ENCODE measurements around the gene N4BP2L1.

The N4BP2L1 gene

DNA sequence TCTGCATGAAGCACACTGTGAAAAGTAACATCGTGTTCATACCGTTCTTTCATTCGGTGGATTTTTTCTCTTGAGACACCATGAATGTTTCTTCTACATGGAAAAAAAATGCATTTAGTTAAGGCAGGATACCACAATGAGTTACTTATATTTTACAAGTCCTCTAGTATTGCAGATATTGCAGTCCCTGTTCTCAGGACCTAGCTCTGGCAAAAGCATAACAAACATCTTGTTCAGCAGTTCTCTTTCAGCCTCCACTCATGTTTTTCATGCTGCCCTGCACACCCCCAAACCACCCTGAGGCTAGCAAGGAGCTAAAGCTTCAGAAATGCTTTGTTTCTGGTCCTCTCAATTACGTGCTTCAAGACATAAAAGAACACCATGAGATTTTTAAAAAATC, 24.8 kb downstream of the N4BP2L1 start:
- Histone ChIP-seq H3K27ac (ENCODE audit: low read depth, low read length) (no peak overlapping the region), H3K4me1 (ENCODE audit: control insufficient read depth, low read depth, low read length) (no peaks in the 10 kb centered on the region), H3K23ac (ENCODE audit: low read length) (no peak overlapping the region), H3K4ac (ENCODE audit: low read depth, low read length) (no peak overlapping the region), H3K27me3 (ENCODE audit: insufficient read depth, low read length, poor library complexity) (no peaks in the 10 kb centered on the region), H2AK5ac (ENCODE audit: low read length) (no peak overlapping the region), H4K8ac (ENCODE audit: low read depth, low read length) (no peak overlapping the region), H3K36me3 (ENCODE audit: control insufficient read depth, insufficient read depth, low read length) (no peaks in the 10 kb centered on the region), H3K9ac (ENCODE audit: low read length) (no peak overlapping the region), H2BK120ac (ENCODE audit: low read depth, low read length) (no peak overlapping the region), H3K79me2 (ENCODE audit: control insufficient read depth, insufficient read depth, low read length) (no peaks in the 10 kb centered on the region), H2BK5ac (ENCODE audit: low read length) (no peak overlapping the region), H3K18ac (ENCODE audit: low read length) (no peak overlapping the region), H3K4me2 (ENCODE audit: low read length) (no peak overlapping the region), H3K56ac (ENCODE audit: low read length) (no peak overlapping the region), H2BK15ac (replicated peaks; ENCODE audit: low read depth) (no peak overlapping the region), H4K5ac (ENCODE audit: low read length) (no peak overlapping the region), H3K79me1 (ENCODE audit: low read length) (no peaks in the 10 kb centered on the region), H3K4me3 (ENCODE audit: low read length) (no peak overlapping the region)
- no peak for DNase-seq
- WGBS (ENCODE audit: extremely low coverage, insufficient coverage, low lambda C conversion rate), result no CpG with 5 or more reads among the region's 4 CpGs

DNA sequence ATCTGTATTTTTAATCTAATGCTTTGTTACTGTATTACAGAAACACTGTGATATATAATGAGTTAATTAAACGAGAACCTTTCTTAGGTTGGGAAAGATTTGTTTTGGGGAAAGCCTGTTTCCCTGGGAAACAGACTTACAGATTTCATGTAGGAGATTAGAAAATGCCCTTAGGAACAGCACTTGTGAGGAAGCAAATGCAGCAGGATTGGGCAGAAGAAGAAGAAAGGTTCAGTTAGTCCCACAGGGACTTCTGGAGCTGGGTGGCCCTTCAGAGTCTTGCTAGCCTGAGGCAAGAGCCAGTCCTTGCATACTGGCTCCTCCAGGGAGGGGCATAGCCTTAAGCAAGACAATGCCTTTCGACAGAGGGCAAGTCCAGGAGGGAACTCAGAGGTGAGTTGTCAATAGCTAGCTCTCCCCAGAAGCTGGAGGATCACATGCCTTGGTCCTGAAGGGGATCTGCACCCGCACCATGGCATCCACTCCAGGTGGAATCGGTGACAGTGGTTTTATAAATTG, 36.8 kb downstream of the N4BP2L1 start:
- Histone ChIP-seq H3K79me2 (ENCODE audit: control insufficient read depth, insufficient read depth, low read length) (no peaks in the 10 kb centered on the region), H3K27ac (ENCODE audit: low read depth, low read length) (no peak overlapping the region), H2AK5ac (ENCODE audit: low read length) (no peak overlapping the region), H3K9ac (ENCODE audit: low read length) (no peak overlapping the region), H3K18ac (ENCODE audit: low read length) (no peak overlapping the region), H3K4me2 (ENCODE audit: low read length) (no peak overlapping the region), H4K5ac (ENCODE audit: low read length) (no peak overlapping the region), H3K23ac (ENCODE audit: low read length) (no peak overlapping the region), H2BK15ac (replicated peaks; ENCODE audit: low read depth) (no peak overlapping the region), H3K4ac (ENCODE audit: low read depth, low read length) (no peak overlapping the region), H3K27me3 (ENCODE audit: insufficient read depth, low read length, poor library complexity) (no peaks in the 10 kb centered on the region), H3K4me1 (ENCODE audit: control insufficient read depth, low read depth, low read length) (no peaks in the 10 kb centered on the region), H2BK120ac (ENCODE audit: low read depth, low read length) (no peak overlapping the region), H4K8ac (ENCODE audit: low read depth, low read length) (no peak overlapping the region), H3K4me3 (ENCODE audit: low read length) (no peak overlapping the region), H3K56ac (ENCODE audit: low read length) (no peak overlapping the region), H3K79me1 (ENCODE audit: low read length) (no peaks in the 10 kb centered on the region), H2BK5ac (ENCODE audit: low read length) (no peak overlapping the region), H3K36me3 (ENCODE audit: control insufficient read depth, insufficient read depth, low read length) (no peaks in the 10 kb centered on the region)
- DNase-seq, result peak; percentile 88
- no CpG with 5 or more reads among the region's 4 CpGs for WGBS (ENCODE audit: extremely low coverage, insufficient coverage, low lambda C conversion rate)

DNA sequence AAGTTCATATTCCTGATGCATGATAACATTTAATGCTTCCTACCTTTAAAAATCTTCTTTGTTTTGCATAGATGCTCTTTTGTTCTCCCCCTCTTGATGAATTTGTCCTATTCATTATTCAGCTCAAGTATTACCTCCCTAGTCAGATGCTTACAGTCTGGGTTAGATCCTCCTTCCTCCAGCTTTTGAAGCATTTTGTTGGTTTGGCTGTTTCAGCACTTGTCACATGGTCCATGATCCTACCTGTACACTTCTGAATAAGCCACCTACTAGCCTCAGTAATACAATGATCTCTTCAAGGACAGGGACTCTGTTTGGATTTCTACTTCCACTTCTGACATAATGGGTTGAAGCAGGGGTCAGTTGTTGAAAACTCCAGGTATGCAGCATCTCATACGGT, 37.4 kb downstream of the N4BP2L1 start:
- no peak overlapping the region for H3K4me3 ChIP-seq (ENCODE audit: low read length)
- no peaks in the 10 kb centered on the region for H3K79me2 ChIP-seq (ENCODE audit: control insufficient read depth, insufficient read depth, low read length)
- no peak overlapping the region for H2AK5ac ChIP-seq (ENCODE audit: low read length)
- no peak overlapping the region for H3K4me2 ChIP-seq (ENCODE audit: low read length)
- no CpG with 5 or more reads among the region's 1 CpG for WGBS (ENCODE audit: extremely low coverage, insufficient coverage, low lambda C conversion rate)
- DNase-seq, result no peak
- H3K56ac ChIP-seq (ENCODE audit: low read length), result no peak overlapping the region
- H3K23ac ChIP-seq (ENCODE audit: low read length), result no peak overlapping the region
- H3K4ac ChIP-seq (ENCODE audit: low read depth, low read length), result no peak overlapping the region
- H3K9ac ChIP-seq (ENCODE audit: low read length), result no peak overlapping the region
- H2BK120ac ChIP-seq (ENCODE audit: low read depth, low read length), result no peak overlapping the region
- H2BK5ac ChIP-seq (ENCODE audit: low read length), result no peak overlapping the region
- H3K36me3 ChIP-seq (ENCODE audit: control insufficient read depth, insufficient read depth, low read length), result no peaks in the 10 kb centered on the region
- H3K79me1 ChIP-seq (ENCODE audit: low read length), result no peaks in the 10 kb centered on the region
- no peaks in the 10 kb centered on the region for H3K27me3 ChIP-seq (ENCODE audit: insufficient read depth, low read length, poor library complexity)
- no peak overlapping the region for H3K27ac ChIP-seq (ENCODE audit: low read depth, low read length)
- H2BK15ac ChIP-seq (replicated peaks; ENCODE audit: low read depth), result no peak overlapping the region
- H3K18ac ChIP-seq (ENCODE audit: low read length), result no peak overlapping the region
- no peaks in the 10 kb centered on the region for H3K4me1 ChIP-seq (ENCODE audit: control insufficient read depth, low read depth, low read length)
- H4K8ac ChIP-seq (ENCODE audit: low read depth, low read length), result no peak overlapping the region
- no peak overlapping the region for H4K5ac ChIP-seq (ENCODE audit: low read length)

DNA sequence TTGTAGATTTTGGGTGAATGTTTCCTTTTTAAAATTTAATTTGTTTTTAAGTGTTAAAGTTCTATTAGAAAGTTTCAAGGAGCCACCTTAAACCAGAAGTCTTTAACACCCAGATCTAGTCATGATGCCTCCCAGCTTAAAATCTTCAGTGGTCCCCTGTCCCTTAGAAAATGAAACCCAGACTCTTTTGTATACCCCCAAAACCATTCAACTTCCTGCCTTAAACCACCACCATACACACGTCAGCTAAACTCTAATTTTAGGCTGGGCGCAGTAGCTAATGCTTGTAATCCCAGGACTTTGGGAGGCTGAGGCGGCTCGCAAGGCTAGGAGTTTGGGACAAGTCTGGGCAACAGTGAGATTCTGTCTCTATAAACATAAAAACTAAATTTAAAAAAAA, 37.9 kb downstream of the N4BP2L1 start:
- no peaks in the 10 kb centered on the region for H3K4me1 ChIP-seq (ENCODE audit: control insufficient read depth, low read depth, low read length)
- no peak overlapping the region for H2BK5ac ChIP-seq (ENCODE audit: low read length)
- H3K27ac ChIP-seq (ENCODE audit: low read depth, low read length), result no peak overlapping the region
- no peak overlapping the region for H2AK5ac ChIP-seq (ENCODE audit: low read length)
- no peak overlapping the region for H3K56ac ChIP-seq (ENCODE audit: low read length)
- H2BK120ac ChIP-seq (ENCODE audit: low read depth, low read length), result no peak overlapping the region
- H3K79me1 ChIP-seq (ENCODE audit: low read length), result no peaks in the 10 kb centered on the region
- H3K18ac ChIP-seq (ENCODE audit: low read length), result no peak overlapping the region
- H3K4ac ChIP-seq (ENCODE audit: low read depth, low read length), result no peak overlapping the region
- H3K79me2 ChIP-seq (ENCODE audit: control insufficient read depth, insufficient read depth, low read length), result no peaks in the 10 kb centered on the region
- no peak overlapping the region for H4K5ac ChIP-seq (ENCODE audit: low read length)
- H3K9ac ChIP-seq (ENCODE audit: low read length), result no peak overlapping the region
- no peak for DNase-seq
- H3K4me2 ChIP-seq (ENCODE audit: low read length), result no peak overlapping the region
- no CpG with 5 or more reads among the region's 4 CpGs for WGBS (ENCODE audit: extremely low coverage, insufficient coverage, low lambda C conversion rate)
- H2BK15ac ChIP-seq (replicated peaks; ENCODE audit: low read depth), result no peak overlapping the region
- no peaks in the 10 kb centered on the region for H3K36me3 ChIP-seq (ENCODE audit: control insufficient read depth, insufficient read depth, low read length)
- no peak overlapping the region for H4K8ac ChIP-seq (ENCODE audit: low read depth, low read length)
- no peaks in the 10 kb centered on the region for H3K27me3 ChIP-seq (ENCODE audit: insufficient read depth, low read length, poor library complexity)
- H3K4me3 ChIP-seq (ENCODE audit: low read length), result no peak overlapping the region
- no peak overlapping the region for H3K23ac ChIP-seq (ENCODE audit: low read length)

DNA sequence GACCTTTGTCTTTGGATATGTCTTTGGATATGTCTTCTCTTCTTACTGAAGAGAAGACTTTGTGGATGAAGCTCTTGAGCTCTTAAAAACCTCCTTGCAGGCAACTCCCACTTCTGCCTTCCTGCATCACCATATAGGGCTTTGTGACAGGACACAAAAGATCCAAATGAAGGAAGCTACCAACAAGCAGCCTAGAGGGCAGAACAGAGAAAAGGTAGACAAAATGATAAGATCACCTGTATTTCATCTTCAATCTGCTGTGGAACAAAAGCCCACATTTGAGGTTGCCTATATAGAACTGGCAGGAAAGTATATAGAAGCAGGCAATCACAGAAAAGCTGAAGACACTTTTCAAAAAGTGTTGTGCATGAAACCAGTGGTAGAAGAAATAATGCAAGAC, 42.5 kb downstream of the N4BP2L1 start:
- H3K56ac ChIP-seq (ENCODE audit: low read length), result no peak overlapping the region
- no peak overlapping the region for H4K8ac ChIP-seq (ENCODE audit: low read depth, low read length)
- no peak overlapping the region for H2BK5ac ChIP-seq (ENCODE audit: low read length)
- no peak overlapping the region for H3K4ac ChIP-seq (ENCODE audit: low read depth, low read length)
- no peak for DNase-seq
- no peaks in the 10 kb centered on the region for H3K4me1 ChIP-seq (ENCODE audit: control insufficient read depth, low read depth, low read length)
- no peaks in the 10 kb centered on the region for H3K27me3 ChIP-seq (ENCODE audit: insufficient read depth, low read length, poor library complexity)
- H3K79me2 ChIP-seq (ENCODE audit: control insufficient read depth, insufficient read depth, low read length), result no peaks in the 10 kb centered on the region
- no peak overlapping the region for H3K9ac ChIP-seq (ENCODE audit: low read length)
- no peak overlapping the region for H4K5ac ChIP-seq (ENCODE audit: low read length)
- no peak overlapping the region for H2AK5ac ChIP-seq (ENCODE audit: low read length)
- H3K4me2 ChIP-seq (ENCODE audit: low read length), result no peak overlapping the region
- no peak overlapping the region for H3K27ac ChIP-seq (ENCODE audit: low read depth, low read length)
- no peaks in the 10 kb centered on the region for H3K79me1 ChIP-seq (ENCODE audit: low read length)
- H3K4me3 ChIP-seq (ENCODE audit: low read length), result no peak overlapping the region
- no peak overlapping the region for H3K23ac ChIP-seq (ENCODE audit: low read length)
- H2BK15ac ChIP-seq (replicated peaks; ENCODE audit: low read depth), result no peak overlapping the region
- no peak overlapping the region for H2BK120ac ChIP-seq (ENCODE audit: low read depth, low read length)
- no peak overlapping the region for H3K18ac ChIP-seq (ENCODE audit: low read length)
- H3K36me3 ChIP-seq (ENCODE audit: control insufficient read depth, insufficient read depth, low read length), result no peaks in the 10 kb centered on the region

DNA sequence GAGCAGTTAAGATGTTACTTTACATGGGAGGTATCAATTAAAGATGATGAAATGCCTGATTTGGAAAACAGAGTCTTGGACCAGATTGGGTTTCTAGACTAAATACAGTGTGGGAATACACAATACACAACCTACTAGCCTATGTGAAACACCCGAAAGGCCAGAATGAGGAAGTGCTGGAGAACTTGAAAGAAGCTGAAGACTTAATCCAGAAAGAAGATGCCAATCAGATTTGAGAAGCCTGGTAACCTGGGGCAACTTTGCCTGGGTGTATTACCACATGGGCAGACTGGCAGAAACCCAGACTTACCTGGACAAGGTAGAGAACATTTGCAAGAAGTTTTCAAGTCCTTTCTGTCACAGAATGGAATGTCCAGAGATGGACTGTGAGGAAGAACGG, 43.2 kb downstream of the N4BP2L1 start:
- H3K4me1 ChIP-seq (ENCODE audit: control insufficient read depth, low read depth, low read length), result no peaks in the 10 kb centered on the region
- no peaks in the 10 kb centered on the region for H3K79me2 ChIP-seq (ENCODE audit: control insufficient read depth, insufficient read depth, low read length)
- H2BK5ac ChIP-seq (ENCODE audit: low read length), result no peak overlapping the region
- H3K18ac ChIP-seq (ENCODE audit: low read length), result no peak overlapping the region
- no peak overlapping the region for H3K4ac ChIP-seq (ENCODE audit: low read depth, low read length)
- H4K5ac ChIP-seq (ENCODE audit: low read length), result no peak overlapping the region
- DNase-seq, result no peak
- H3K36me3 ChIP-seq (ENCODE audit: control insufficient read depth, insufficient read depth, low read length), result no peaks in the 10 kb centered on the region
- no peak overlapping the region for H4K8ac ChIP-seq (ENCODE audit: low read depth, low read length)
- no peak overlapping the region for H3K27ac ChIP-seq (ENCODE audit: low read depth, low read length)
- no peak overlapping the region for H3K4me3 ChIP-seq (ENCODE audit: low read length)
- no peak overlapping the region for H3K23ac ChIP-seq (ENCODE audit: low read length)
- no peak overlapping the region for H3K56ac ChIP-seq (ENCODE audit: low read length)
- H3K9ac ChIP-seq (ENCODE audit: low read length), result no peak overlapping the region
- H2BK120ac ChIP-seq (ENCODE audit: low read depth, low read length), result no peak overlapping the region
- H3K4me2 ChIP-seq (ENCODE audit: low read length), result no peak overlapping the region
- WGBS (ENCODE audit: extremely low coverage, insufficient coverage, low lambda C conversion rate), result no CpG with 5 or more reads among the region's 2 CpGs
- H3K27me3 ChIP-seq (ENCODE audit: insufficient read depth, low read length, poor library complexity), result no peaks in the 10 kb centered on the region
- no peak overlapping the region for H2BK15ac ChIP-seq (replicated peaks; ENCODE audit: low read depth)
- no peaks in the 10 kb centered on the region for H3K79me1 ChIP-seq (ENCODE audit: low read length)
- H2AK5ac ChIP-seq (ENCODE audit: low read length), result no peak overlapping the region

Data from mesendoderm (in vitro differentiated cells).